H1 (cell line): ENCODE data around the gene MRPL55. TPM values are rescaled to one million over a fixed set of nuclear protein-coding genes. Genes with fewer than 3 reads are reported as not detected.

ENCODE experiments used
- KDM5A ChIP-seq: fragments of 200-600 bp; IDR thresholded peaks from 2 replicates; pipeline ENCODE4 v1.7.1; 2012; ENCODE audit warnings: mild to moderate bottlenecking, low read length, inconsistent platforms, mixed read lengths
- MAX ChIP-seq: IDR thresholded peaks from 2 replicates; pipeline ENCODE4 v1.6.1; 2012; ENCODE audit warnings: inconsistent platforms
- polyA plus RNA-seq, 7 experiments: library from polyadenylated mRNA; depleted of rRNA in 3 of 7; stranded (reverse) in 5 of 7; unstranded in 2 of 7; fragments of >200 nt in 5 of 7; fragments of 200-250 nt in 2 of 7; gene quantifications; 1 replicate in 5 of 7; 2 replicates in 1 of 7; 4 replicates in 1 of 7; pipeline versions ENCODE4 v1.2.1 to v1.2.3, GENCODE V29; 2011 to 2013; ENCODE audit warnings: missing spikeins in 2 of 7, mixed read lengths in 2 of 7
- total RNA-seq: library from RNA; stranded (reverse); fragmentation: NEBNext Ultra II Directional; extraction: Animal tissue kit (Norgen Biotek cat#: 25700); gene quantifications from 2 replicates; pipeline ENCODE4 v1.2.1, GENCODE V29; 2021

Gene MRPL55
- total and polyA plus RNA-seq, 2 of the 8 experiments (the other 6 are each of a cell fraction or from before 2014, with no cell fraction given) = 59.0 to 244 TPM

- TF ChIP-seq KDM5A (no peak), MAX (no peak)
- TF ChIP-seq, all 59 proteins: peak for 3
Measured at GRCh38 chr1:228073857-228074545, 35.1 kb downstream of the MRPL55 start (continued).
